ENCODE measurements around the gene EMILIN1.
A peak's percentile ranks its signal among the peaks of the same experiment; 100 is the strongest.

Gene EMILIN1

DNA sequence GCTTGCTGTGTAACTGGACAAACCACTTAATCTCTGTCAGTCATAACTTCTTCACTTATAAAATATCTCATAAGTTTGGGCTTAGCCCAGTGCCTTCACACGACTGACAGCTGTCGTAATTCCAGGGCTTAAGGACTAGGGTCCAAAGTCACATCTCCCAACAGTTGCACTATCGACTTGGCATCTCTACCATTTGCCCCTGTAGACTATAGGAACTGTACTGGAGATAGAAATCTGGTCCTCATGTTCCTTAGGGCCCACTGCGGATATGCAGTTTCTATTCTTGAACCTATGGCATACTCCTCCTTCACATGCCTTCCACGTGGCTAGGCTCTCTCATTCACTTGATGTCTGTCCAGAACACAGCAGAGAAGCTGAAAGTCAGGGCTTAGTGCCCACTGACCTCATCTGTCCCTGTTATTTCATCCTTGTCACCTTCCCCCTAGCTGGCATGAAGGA lies 47.9 kb downstream of the EMILIN1 start:
- Histone ChIP-seq H3K36me3 (ENCODE audit: insufficient read depth, low read length) (peaks cover 15% of the 10 kb centered on the region; the same call in 1 of the 2 replicates), H3K9ac (ENCODE audit: insufficient read length) (no peak overlapping the region), H3K27ac (peak overlapping the region; percentile 88; the same call in 1 of the 2 replicates), H3K9me3 (ENCODE audit: low read depth, low read length) (no peaks in the 10 kb centered on the region), H3K4me3 (no peak overlapping the region)
- TF ChIP-seq POLR2AphosphoS5 (IDR thresholded peaks at IDR 0.05; ENCODE audit: borderline replicate concordance, low read depth, low read length): no peak
- no peak for DNase-seq (ENCODE audit: low read depth, low spot score)

DNA sequence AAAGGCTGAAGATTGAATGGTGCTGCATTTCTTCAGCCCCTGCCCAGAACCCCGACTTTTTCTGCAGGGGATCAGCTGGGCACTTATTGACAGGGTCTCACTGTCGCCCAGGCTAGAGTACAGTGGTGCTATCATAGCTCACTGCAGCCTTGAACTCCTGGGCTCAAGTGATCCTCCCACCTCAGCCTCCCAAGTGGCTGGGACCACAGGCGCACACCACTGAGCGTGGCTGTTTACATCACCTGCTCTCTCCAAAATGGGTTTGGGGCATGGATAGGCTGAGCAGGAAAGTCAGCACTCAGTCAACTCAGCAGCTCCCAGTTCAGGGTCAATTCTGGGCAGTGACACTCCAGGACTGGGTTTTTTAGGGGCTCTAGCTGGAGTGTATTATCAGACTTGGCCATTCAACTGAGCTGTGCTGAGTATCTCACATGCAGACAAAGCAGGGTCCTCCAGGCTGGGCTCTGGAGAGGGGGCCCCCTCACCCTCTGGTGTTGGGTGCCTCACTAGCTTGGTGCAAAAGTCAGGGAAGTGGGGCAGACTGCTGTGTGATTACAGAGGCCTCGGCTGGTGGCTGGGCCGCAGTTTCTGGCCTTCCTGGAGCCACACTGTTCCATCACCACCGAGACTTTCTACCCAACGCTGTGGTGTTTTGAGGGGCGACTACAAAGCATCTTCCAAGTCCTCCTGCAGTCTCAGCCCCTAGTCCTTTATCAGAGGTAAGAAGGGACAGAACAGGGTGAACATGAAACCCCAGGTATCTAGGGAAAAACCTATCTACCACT lies 49.7 kb downstream of the EMILIN1 start:
- H3K36me3 ChIP-seq (ENCODE audit: insufficient read depth, low read length): peaks cover 33% of the 10 kb centered on the region
- no peak overlapping the region for H3K27ac ChIP-seq
- no peak overlapping the region for H3K9ac ChIP-seq (ENCODE audit: insufficient read length)
- no peak overlapping the region for H3K4me3 ChIP-seq
- DNase-seq (ENCODE audit: low read depth, low spot score): no peak
- TF ChIP-seq POLR2AphosphoS5 (IDR thresholded peaks at IDR 0.05; ENCODE audit: borderline replicate concordance, low read depth, low read length): no peak
- no peak for TF ChIP-seq FOXP2 (optimal IDR thresholded peaks at IDR 0.05; ENCODE audit: control extremely low read depth, extremely low read length, insufficient read depth)
- no peak for TF ChIP-seq EZH2 (IDR thresholded peaks at IDR 0.05)
- H3K9me3 ChIP-seq (ENCODE audit: low read depth, low read length): no peaks in the 10 kb centered on the region

DNA sequence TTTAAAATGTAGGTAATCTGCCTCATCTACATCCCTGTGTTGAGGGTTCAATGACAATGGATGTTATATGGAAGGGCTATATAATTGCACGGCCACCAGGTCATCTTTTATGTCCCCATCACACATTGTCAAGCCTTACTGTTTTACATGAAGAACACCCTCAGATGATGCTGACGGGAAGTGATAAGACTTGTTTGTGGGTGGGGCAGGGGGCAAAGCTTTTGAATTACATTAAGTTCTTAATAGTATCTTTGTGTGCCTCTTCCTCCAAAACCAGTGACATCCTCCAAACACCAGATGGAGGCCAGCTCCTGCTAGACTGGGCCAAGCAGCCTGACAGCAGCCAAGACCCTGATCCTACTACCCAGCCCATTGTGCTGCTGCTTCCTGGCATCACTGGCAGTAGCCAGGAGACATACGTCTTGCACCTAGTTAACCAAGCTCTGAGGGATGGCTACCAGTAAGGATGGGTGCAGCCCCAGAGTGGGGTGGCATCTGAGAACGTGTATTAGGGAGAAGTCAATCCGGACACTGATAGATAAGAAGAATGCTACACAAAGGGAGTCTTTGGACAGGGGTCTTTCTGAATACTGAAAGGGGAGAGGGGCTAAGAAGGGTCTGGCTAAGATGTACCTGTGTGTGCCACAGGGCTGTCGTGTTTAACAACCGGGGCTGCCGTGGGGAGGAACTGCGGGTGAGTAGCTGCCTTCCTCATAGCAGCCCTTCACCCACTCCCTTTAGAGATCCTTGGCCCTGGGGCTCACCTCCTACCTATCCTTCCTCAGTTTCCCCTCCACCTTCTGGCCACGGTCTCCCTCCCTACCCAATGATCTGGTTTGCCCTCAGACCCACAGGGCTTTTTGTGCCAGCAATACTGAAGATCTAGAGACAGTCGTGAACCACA lies 50.5 kb downstream of the EMILIN1 start:
- TF ChIP-seq POLR2AphosphoS5 (IDR thresholded peaks at IDR 0.05; ENCODE audit: borderline replicate concordance, low read depth, low read length): peak; percentile 16; the same call in 1 of the 2 replicates
- TF ChIP-seq FOXP2 (optimal IDR thresholded peaks at IDR 0.05; ENCODE audit: control extremely low read depth, extremely low read length, insufficient read depth): no peak
- DNase-seq (ENCODE audit: low read depth, low spot score): no peak
- H3K4me3 ChIP-seq: no peak overlapping the region
- H3K36me3 ChIP-seq (ENCODE audit: insufficient read depth, low read length): peaks cover 36% of the 10 kb centered on the region
- H3K9me3 ChIP-seq (ENCODE audit: low read depth, low read length): no peaks in the 10 kb centered on the region
- no peak overlapping the region; the same call in 1 of the 2 replicates for H3K27ac ChIP-seq
- H3K9ac ChIP-seq (ENCODE audit: insufficient read length): no peak overlapping the region

DNA sequence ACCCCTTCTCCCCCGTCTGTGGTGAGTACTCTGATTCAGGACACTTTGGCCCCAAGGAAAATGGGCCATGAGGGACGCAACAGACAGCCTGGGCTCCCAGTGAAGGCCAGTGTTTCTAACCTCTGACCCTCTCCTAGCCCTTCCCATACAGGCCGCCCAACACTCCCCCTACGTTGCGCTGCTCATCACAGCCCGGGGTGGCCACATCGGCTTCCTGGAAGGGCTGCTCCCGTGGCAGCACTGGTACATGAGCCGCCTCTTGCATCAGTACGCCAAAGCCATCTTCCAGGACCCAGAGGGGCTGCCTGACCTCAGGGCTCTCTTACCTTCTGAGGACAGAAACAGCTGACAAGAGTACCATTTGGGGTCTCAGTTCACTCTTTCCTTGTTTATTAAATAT lies 52.0 kb downstream of the EMILIN1 start:
- H3K9me3 ChIP-seq (ENCODE audit: low read depth, low read length): no peaks in the 10 kb centered on the region
- TF ChIP-seq FOXP2 (optimal IDR thresholded peaks at IDR 0.05; ENCODE audit: control extremely low read depth, extremely low read length, insufficient read depth) (no peak), EZH2 (IDR thresholded peaks at IDR 0.05) (no peak), POLR2AphosphoS5 (IDR thresholded peaks at IDR 0.05; ENCODE audit: borderline replicate concordance, low read depth, low read length) (no peak)
- DNase-seq (ENCODE audit: low read depth, low spot score): no peak
- H3K4me3 ChIP-seq: no peak overlapping the region
- no peak overlapping the region for H3K9ac ChIP-seq (ENCODE audit: insufficient read length)
- H3K27ac ChIP-seq: no peak overlapping the region
- peaks cover 36% of the 10 kb centered on the region for H3K36me3 ChIP-seq (ENCODE audit: insufficient read depth, low read length)

DNA sequence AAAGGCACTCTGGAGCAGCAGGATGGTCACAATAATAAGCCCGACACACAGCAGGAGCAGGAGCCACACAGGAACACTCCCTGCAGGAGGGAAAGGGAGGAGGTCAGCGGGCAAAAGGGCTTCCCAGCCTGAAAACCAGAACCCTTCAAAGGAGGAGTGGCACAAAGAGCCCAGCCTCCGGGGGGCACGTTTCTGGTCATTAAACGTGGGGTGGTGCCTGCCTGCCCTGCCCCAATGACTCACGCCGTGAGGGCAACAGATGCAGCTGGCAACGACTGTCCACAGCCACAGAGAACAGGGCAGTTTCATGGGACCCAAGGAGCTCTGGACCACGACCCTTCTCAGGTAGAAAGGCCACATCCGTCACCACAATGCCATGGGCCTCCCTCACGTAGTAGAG lies 53.0 kb downstream of the EMILIN1 start:
- H3K9me3 ChIP-seq (ENCODE audit: low read depth, low read length): no peaks in the 10 kb centered on the region
- H3K36me3 ChIP-seq (ENCODE audit: insufficient read depth, low read length): peaks cover 36% of the 10 kb centered on the region
- no peak for DNase-seq (ENCODE audit: low read depth, low spot score)
- TF ChIP-seq FOXP2 (optimal IDR thresholded peaks at IDR 0.05; ENCODE audit: control extremely low read depth, extremely low read length, insufficient read depth): no peak
- no peak for TF ChIP-seq POLR2AphosphoS5 (IDR thresholded peaks at IDR 0.05; ENCODE audit: borderline replicate concordance, low read depth, low read length)
- no peak for TF ChIP-seq EZH2 (IDR thresholded peaks at IDR 0.05)
- no peak overlapping the region for H3K4me3 ChIP-seq
- H3K27ac ChIP-seq: no peak overlapping the region
- H3K9ac ChIP-seq (ENCODE audit: insufficient read length): no peak overlapping the region

DNA sequence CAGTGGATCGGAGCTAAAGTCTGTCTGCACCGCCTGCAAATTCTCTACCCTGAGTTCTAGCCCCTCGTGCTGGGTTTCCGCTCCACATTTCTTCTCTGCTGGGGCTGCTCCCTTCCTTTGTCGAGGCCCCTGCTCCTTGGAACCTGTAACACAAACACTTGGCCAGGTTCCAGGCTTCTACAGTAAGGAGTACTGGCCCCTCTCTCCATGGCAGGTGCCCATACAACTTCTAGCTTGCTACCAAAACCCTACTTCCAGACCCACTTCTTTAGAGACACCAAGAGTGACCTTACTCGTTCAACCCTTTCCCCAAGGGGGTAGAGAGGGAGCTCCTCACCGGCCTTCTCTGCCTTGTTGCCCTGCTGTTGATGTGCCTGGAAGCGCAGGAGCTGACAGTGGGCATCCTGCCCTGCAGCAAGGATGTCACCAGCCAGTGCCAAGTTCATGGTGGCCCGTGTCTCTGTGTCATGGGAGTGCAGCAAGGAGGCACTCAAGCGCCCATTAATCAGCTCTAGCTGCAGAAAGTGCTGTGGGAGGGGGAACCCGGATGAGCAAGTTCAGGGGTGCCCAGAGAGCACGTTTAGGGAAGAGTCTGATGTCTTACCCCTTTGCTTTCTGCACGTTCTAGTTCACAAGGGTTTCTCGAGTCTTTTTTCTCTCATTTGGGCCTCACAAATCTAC lies 54.9 kb downstream of the EMILIN1 start:
- H3K36me3 ChIP-seq (ENCODE audit: insufficient read depth, low read length): peaks cover 36% of the 10 kb centered on the region
- H3K9me3 ChIP-seq (ENCODE audit: low read depth, low read length): no peaks in the 10 kb centered on the region
- no peak for TF ChIP-seq FOXP2 (optimal IDR thresholded peaks at IDR 0.05; ENCODE audit: control extremely low read depth, extremely low read length, insufficient read depth)
- no peak for TF ChIP-seq EZH2 (IDR thresholded peaks at IDR 0.05)
- TF ChIP-seq POLR2AphosphoS5 (IDR thresholded peaks at IDR 0.05; ENCODE audit: borderline replicate concordance, low read depth, low read length): no peak
- H3K4me3 ChIP-seq: peak overlapping the region; percentile 99
- DNase-seq (ENCODE audit: low read depth, low spot score): no peak
- H3K9ac ChIP-seq (ENCODE audit: insufficient read length): peak overlapping the region; percentile 96
- H3K27ac ChIP-seq: no peak overlapping the region

DNA sequence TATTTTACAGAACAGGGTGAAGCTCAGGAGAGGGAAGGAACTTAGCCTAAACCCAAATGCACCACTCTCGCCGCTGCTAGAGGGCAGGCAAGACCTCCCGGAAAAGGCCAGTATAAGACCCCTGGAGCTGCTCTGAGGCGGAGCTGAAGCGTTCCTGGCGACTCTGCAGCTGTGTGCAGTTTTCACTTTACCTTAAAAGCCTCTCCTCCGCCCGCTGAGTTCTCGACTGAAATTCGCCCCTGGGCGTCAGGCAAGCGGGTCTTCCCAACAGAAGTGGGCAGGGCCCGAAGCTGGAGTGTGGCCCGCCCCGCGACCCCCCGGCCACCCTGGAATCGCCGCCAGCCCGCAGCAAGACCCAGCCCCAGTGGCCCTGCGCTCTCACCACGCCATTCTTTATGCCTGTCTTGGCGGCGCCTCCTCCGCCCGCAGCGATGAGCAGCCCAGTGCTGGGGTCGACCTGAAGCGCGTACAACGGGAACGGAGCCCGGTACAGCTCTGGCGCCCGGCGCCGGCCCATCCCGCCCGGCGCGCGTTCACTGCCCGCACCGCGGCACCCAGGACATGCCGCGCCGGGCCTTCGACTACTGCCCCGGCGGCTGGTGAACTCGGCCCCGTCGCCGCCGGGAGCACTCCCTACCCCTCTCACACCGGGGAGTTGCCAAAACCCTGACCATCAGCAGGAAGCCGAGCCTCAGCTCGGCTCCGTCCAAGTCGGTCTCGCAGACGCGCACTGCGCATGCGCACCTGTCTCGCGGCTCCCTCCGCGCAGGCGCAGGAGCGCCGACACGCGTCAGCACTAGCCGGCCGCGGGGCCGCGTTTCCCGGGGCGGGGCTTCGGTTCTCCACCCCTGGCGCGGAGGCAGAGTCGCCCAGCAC lies 55.7 kb downstream of the EMILIN1 start, which contains the start of gene PREB:
TSS of gene PREB (minus strand) at position 732 of the 876 bp plus-strand sequence. CDS start at position 517, 215 bp downstream.
- TF ChIP-seq POLR2AphosphoS5 (IDR thresholded peaks at IDR 0.05; ENCODE audit: borderline replicate concordance, low read depth, low read length) (peak; percentile 88), FOXP2 (optimal IDR thresholded peaks at IDR 0.05; ENCODE audit: control extremely low read depth, extremely low read length, insufficient read depth) (peak; percentile 75), EZH2 (IDR thresholded peaks at IDR 0.05) (no peak)
- peak within 1 kb of the TSS; percentile 96 for H3K9ac ChIP-seq (ENCODE audit: insufficient read length)
- no peaks in the 10 kb centered on the region for H3K9me3 ChIP-seq (ENCODE audit: low read depth, low read length)
- peak within 1 kb of the TSS; percentile 99 for H3K4me3 ChIP-seq
- peak within 1 kb of the TSS; percentile 54; the same call in 1 of the 2 replicates for H3K27ac ChIP-seq
- H3K36me3 ChIP-seq (ENCODE audit: insufficient read depth, low read length): peaks cover 36% of the 10 kb centered on the region
- peak; percentile 48 for DNase-seq (ENCODE audit: low read depth, low spot score)
